DMS153 treated with DMSO at 0.1 percent for 48 hours (cell line): ENCODE results near the gene SLFN5.
"Not testable (repeated sequence)": the region's sequence is repeated elsewhere in the genome, so short reads cannot be mapped to it uniquely, and the experiment has no call there.

Experiments used
- DNase-seq: peaks from one replicate; lab custom pipeline; 2025; ENCODE audit not compliant: unreplicated experiment; lab: John Stamatoyannopoulos, UW

The SLFN5 gene

DNA sequence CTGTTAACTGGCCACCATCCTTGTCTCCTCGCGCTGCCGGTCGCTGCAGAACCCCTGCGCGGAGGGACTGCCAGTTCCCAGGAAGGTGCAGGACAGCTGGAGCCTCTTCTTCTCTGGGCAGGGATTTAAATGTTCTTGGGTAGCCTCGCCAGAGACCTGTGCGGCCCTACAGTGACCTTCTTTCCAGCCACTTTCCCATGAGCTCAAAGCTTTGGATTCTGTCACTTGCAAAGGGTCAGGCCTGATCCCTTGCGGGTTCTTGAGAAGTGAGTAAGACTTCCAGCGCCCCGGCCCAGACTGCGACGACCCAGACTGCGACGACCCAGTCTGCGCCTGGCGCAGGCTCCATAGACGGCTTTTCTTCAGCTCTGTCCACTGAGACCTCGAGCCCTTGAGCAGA lies 1.4 kb upstream of the SLFN5 start:
- DNase-seq = no peak

DNA sequence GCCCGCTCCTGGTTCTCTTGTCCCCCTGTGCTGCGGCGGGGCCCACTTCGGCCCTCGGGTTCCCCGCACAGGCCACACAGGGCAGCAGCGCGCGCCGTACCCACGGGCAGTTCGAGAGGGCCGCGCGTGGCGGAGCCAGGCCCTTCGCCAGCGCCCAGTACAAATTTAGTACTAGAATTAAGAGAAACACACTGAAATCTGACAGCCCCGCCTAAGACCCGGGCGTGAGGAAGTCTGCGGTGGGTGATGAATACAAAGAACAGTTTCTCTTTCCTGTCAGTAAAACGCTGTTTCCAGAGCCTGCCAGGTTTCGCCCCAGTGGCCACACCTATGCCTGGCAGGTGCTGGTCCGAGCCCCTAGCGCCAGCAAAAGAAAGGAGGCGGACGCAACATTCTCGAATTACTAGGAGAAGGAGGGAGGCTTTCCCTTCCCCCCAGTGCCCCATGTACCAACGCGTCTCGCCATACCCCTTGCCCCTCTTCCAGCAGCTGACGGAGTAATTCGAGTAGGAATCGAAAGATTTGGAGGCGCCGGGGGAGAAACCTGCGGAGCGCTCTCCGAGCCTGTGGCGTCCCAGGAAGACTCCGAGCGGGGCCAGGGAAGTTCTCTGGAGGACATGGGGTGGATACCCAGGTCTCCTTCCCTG lies 591 bp upstream of the SLFN5 start:
- DNase-seq = peak; percentile 65

DNA sequence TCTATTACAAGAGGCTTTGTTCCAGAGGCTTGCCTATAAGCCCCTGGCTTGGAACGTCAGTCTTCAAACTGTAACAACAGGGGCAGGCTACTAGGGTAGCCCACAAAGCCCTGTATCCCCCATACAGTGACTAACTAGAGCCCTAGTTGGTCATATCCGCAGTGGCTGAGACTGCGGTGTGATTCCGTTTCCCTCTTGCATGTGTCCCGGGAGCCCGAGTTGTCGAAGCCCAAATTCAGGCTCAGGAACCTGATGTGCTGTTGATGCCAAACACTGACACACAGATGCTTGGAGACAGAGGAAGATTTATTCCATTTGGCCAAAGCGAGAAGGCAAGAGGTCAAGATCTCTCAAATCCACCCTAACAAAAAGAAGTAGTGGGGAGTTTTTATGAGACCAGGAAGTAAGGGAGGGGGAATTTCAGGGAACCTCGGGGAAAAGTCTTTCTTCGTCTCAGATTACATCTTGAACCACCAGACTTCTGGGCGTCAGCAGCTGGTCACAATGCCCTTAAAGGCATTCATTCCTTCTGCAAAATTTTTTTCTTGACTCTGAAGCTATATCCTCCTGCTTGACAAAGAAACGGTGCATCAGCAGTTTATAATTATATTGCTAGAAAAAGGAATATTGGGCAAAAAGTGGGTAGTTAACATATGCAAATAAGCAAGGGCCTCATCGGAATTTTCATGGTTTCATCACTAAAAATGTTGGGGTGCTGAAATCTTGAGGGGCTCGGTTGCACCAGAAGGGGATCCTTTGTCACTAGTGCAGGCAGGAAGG lies 879 bp downstream of the SLFN5 start:
- no peak for DNase-seq

DNA sequence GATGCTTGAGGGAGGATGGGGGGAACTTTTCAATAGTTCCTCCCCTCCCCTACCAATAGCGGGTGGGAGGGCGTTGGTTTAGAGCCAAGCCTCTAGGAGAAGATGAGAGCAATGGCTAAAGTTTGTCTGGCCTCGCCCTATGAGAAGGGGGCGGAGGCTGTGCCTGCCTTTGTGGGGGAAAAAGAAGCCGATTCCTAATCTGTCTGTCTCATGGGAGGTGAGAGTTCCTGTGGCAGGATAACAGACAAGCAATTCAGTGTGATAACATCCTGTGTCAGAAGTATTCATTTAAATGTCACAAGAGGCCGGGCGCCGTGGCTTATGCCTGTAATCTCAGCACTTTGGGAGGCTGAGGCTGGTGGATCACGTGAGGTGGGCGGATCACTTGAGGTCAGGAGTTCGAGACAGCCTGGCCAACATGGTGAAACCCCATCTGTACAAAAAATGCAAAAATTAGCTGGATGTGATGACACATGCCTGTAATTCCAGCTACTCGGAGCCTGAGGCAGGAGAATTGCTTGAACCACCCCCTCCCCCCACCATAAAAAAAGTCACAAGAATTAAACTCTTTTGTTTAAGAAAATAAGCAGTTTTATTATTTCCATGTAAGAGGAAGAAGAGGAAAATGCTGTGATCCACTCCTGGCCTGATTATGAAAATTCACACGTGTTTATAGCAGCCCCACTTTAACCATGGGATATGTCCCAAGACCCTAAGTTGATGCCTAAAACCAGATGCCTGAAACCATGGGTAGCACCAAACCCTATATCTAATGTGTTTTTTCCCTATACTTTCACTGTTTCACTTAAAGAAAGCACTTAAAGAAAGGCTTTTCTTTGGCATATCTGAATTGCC lies 1.7 kb downstream of the SLFN5 start:
- DNase-seq = peak; percentile 19

DNA sequence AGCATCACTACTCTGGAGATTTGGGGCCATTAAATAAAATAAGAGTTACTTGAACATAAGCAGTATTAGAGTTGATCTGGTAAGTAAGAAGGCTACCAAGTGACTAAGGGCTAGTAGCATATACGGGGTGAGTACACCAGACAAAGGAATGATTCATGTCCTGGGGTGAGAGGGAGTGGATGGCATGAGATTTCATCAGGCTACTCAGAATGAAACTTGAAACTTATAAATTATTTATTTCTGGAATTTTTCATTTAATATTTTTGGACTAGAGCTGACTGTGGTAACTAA lies 2.3 kb downstream of the SLFN5 start:
- no peak for DNase-seq

DNA sequence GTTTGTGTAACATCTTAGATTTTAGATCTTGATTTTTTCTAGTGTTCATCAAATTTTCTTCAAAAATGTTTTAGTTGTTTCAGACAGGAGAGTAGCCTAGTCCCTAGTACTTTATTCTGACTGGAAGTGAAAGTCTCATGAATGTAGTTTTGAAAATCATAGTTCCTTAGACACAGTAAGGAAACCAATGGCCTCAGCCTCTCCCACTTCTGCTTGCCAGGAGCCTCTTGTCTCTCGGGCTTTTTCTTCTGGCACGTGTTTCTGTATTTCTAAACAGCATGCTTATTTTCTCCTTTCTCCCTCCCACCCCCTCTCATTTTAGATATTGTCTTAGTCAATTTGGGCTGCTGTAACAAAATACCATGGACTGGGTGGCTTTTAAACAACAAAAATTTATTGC lies 9.8 kb downstream of the SLFN5 start:
- no peak for DNase-seq

DNA sequence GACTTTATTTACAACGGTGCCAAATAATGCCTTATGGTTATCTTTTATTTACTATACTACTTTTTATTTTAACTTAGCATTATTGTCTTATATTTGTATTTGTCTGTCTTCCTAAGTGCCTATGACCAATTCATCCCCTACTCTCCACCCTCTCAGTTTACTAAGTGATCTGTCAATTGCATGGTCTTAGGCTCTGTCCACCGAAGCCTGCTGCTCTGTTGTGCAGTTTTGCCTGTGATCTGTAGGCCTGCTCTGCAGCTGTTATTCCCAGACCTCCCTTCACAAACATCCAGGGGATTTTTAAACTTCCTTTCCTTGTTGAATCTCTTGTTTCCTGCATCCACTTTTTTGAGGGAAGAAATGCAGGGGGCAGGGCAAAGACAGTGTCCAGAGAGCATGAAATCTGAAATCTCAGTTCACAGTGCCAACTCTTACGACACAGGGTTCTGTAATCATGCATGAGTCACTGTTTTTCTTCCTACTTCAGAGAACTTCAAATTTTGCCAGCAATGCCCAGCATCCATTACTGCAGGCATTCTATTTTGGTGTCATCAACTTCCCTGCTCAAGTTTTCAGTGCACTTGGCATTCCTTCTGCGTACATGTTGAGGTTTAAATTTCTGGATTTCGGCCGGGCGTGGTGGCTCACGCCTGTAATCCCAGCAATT lies 11.4 kb downstream of the SLFN5 start:
- DNase-seq = no peak

DNA sequence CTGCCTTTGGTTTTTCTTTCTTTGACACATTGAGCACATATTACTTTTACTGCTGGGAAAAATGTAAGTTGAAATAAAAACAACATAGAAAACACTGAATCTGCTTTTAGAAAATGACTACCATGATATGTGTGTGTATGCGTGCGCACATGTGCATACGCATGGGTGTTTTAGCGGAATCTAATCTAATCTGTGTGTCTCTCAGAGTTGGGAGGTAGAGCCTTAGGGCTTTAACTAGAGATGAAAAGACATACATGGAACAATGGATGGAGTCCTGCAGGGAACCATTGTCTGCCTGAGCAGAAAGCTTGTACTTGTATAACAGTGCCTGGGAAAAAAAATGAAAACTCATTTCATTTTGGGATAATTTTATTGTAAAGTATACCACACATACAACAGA lies 12.4 kb downstream of the SLFN5 start:
- no peak for DNase-seq

DNA sequence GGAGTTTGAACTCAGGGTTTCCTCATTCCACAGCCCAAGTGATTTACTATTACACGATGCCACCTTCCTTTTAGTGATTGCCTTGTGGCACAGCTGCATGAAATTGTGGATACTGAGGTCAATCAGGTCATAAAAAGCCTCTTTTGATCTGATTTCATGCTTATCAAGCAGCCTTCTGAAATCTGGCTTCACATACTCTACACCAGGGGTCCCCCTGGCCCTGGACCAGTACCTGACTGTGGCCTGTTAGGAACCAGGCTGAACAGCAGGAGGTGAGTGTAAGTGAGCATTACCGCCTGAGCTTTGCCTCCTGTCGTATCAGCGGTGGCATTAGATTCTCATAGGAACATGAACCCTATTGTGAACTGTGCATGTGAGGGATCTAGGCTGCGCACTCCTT lies 13.8 kb downstream of the SLFN5 start:
- peak; percentile 55 for DNase-seq

DNA sequence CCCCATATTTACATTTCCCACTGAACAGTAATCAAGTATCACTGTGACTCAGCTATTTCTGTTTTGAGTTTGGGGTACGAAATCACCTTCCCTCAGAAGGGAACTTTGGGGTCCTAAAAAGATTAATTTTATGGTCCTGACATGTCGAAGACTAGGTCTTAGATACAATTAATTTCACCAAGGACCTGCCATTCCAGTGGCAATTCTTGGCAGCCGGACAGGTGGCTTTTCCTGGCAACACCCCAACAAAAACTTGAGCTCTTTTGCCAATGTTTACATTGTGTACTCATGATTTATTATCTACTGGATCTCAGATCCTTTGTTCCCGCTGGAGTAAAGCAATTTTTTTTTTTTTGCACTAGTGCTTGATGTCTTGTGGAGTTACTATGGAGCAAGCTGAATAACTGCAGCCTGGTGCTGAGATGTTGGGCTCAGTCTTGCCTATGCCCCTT lies 14.4 kb downstream of the SLFN5 start:
- peak; percentile 90 for DNase-seq

DNA sequence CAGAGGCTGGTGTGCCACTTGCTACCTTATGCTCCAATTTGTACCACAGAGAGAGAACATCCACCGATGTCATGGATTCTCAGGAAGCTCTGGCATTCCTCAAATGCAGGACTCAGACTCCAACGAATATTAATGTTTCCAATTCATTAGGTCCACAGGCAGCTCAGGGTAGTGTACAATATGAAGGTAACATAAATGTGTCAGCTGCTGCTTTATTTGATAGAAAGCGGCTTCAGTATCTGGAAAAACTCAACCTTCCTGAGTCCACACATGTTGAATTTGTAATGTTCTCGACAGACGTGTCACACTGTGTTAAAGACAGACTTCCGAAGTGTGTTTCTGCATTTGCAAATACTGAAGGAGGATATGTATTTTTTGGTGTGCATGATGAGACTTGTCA lies 16.1 kb downstream of the SLFN5 start:
- DNase-seq = no peak

DNA sequence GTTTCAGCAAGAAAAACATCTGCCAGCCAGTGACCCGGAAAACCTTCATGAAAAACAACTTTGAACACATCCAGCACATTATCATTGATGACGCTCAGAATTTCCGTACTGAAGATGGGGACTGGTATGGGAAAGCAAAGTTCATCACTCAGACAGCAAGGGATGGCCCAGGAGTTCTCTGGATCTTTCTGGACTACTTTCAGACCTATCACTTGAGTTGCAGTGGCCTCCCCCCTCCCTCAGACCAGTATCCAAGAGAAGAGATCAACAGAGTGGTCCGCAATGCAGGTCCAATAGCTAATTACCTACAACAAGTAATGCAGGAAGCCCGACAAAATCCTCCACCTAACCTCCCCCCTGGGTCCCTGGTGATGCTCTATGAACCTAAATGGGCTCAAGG lies 22.2 kb downstream of the SLFN5 start:
- no peak for DNase-seq

DNA sequence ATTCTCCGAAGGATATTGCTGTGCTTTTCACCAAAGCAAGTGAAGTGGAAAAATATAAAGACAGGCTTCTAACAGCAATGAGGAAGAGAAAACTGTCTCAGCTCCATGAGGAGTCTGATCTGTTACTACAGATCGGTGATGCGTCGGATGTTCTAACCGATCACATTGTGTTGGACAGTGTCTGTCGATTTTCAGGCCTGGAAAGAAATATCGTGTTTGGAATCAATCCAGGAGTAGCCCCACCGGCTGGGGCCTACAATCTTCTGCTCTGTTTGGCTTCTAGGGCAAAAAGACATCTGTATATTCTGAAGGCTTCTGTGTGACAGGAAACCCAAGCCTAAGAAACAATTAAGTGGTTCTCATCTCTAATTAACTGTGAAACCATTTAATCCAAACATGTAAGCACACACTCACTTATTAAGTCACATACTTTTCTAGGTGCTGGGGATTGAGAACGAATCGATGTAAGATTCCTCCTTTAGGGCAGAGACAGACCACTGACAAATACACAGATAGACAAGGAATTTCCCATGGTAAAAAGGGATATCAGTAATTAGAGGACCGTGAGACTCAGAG lies 22.8 kb downstream of the SLFN5 start:
- DNase-seq = no peak

DNA sequence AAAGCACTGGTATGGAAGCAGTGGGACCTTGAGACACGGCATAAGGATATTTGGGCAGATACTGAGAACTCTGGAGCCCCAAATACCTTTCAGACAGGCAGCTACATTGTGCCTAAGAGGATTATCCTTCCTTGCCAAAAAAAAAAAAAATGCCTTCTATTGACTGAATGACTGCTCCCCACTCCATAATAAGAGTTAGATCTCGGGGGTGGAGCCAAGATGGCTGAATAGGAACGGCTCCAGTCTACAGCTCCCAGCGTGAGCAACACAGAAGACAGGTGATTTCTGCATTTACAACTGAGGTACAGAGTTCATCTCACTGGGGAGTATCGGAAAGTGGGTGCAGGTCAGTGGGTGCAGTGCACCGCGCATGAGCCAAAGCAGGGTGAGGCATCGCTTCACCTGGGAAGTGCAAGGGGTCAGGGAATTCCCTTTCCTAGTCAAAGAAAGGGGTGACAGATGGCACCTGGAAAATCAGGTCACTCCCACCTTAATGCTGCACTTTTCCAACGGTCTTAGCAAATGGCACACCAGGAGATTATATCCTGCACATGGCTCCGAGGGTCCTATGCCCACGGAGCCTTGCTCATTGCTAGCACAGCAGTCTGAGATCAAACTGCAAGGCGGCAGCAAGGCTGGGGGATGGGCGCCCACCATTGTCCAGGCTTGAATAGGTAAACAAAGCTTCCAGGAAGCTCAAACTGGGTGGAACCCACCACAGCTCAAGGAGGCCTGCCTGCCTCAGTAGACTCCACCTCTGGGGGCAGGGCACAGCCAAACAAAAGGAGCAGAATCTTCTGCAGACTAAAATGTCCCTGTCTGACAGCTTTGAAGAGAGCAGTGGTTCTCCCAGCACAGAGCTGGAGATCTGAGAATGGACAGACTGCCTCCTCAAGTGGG lies 31.5 kb downstream of the SLFN5 start:
- DNase-seq = not testable (repeated sequence)

DNA sequence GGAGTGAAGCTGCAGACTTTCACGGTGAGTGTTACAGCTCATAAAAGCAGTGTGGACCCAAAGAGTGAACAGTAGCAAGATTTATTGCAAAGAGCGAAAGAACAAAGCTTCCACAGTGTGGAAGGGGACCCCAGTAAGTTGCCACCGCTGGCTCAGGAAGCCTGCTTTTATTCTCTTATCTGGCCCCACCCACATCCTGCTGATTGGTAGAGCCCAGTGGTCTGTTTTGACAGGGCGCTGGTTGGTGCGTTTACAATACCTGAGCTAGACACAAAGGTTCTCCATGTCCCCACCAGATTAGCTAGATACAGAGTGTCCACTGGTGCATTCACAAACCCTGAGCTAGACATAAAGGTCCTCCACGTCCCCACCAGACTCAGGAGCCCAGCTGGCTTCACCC lies 35.6 kb downstream of the SLFN5 start:
- DNase-seq = not testable (repeated sequence)

DNA sequence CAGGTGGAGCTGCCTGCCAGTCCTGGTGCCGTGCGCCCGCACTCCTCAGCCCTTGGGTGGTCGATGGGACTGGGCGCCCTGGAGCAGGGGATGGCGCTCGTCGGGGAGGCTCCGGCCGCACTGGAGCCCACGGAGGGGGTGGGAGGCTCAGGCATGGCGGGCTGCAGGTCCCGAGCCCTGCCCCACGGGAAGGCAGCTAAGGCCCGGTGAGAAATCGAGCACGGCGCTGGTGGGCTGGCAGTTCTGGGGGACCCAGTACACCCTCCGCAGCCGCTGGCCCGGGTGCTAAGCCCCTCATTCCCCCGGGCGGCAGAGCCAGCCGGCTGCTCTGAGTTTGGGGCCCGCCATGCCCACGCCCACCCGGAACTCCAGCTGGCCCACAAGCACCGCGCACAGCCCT lies 36.0 kb downstream of the SLFN5 start:
- not testable (repeated sequence) for DNase-seq

DNA sequence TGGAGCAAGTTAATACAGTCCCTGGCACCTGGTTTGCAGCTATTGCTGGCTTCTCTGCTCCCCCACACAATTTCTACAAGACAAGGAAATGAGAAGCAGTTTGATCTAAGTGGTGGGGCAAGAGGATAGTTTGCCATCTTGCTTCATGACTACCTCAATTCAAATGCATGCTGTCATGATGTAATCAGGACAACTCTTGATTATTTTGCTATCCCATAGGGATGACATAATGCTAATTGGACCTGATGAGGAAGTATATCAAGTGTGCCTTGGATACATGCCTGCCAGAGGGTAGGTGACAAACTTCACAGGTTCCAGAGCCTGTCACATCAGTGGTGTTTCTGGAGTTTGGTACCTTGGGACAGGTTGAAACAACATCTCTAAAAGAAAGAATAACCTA lies 40.9 kb downstream of the SLFN5 start:
- no peak for DNase-seq

DNA sequence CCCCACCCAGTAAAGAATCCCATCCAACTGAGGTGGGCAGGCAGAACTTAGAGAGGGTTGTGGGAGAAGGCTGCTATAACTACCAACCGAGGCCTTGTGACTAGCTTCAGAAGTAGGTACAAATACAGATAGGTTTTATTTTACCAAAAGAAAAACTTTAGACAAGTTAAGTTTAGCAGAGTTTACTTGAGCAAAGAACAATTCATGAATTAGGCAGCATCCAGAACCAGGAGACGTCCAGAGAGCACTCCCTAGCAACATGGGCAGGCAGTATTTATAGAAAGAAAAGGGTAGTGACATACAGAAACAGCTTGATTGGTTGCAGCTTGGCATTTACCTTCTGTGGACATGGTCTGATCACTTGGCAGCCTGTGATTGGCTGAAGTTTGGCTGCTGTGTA lies 42.1 kb downstream of the SLFN5 start:
- DNase-seq = no peak

DNA sequence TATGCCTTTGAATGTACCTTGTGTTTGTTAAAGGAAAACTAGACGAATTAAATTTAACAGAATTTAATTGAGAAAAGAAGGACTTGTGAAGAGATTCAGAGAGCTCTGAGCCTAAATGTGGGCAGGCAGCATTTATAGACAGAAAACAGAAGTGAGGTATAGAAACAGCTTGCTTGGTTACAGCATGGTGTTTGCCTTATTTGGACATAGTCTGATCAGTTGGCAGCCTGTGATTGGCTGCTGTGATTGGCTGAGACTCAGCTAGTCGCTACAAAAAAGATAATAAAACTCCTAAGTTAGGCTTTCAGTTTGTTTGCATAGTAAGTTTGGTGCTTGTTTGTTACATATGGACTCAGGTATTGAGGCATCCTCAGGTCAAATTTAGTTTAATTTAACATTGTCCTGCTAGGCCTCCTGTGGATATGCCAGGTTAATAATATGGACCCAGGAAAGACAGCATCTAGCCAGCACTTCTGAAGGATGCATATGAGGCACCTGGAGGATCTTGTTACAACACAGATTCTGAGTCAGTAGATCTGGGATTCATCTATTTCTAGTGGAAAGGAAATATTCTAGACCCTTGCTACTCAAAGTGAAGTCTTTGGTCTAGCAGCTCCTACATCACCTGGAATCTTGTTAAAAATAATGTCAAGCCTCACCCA lies 43.4 kb downstream of the SLFN5 start:
- no peak for DNase-seq
